Activated B cell treated with CpG ODN at 0.5 μM for 24 hours (primary cell): Measurements from ENCODE around the gene IHH. TPM values are rescaled to one million over a fixed set of nuclear protein-coding genes. Genes with fewer than 3 reads are reported as not detected.

Experiments
- ATAC-seq: fragments of 200-7000 bp; cut with Tn5 transposase; one replicate; pipeline ENCODE4 v1.10.0; 2021; ENCODE audit warnings: low read depth, mild to moderate bottlenecking, moderate library complexity
- CTCF ChIA-PET: fragments of 350-600 bp; sonication (Branson Sonifier 250); formaldehyde crosslinking; loops from one replicate; lab custom pipeline; 2021; ENCODE audit warnings: antibody characterized with exemption; lab: Charles Lee
- POLR2A ChIA-PET: fragments of 350-600 bp; sonication (Branson Sonifier 250); formaldehyde crosslinking; loops from one replicate; lab custom pipeline; 2021; ENCODE audit warnings: antibody characterized with exemption; lab: Charles Lee
- DNase-seq: peaks from one replicate; pipeline ENCODE4 v3.0.0; 2022
- H3K27ac Mint-ChIP-seq: one replicate; pipeline ENCODE4 v1.8.0; 2020; ENCODE audit warnings: mixed read lengths
- H3K27me3 Mint-ChIP-seq: one replicate; pipeline ENCODE4 v1.8.0; 2021; ENCODE audit warnings: mixed read lengths
- H3K36me3 Mint-ChIP-seq: one replicate; pipeline ENCODE4 v1.8.0; 2021; ENCODE audit warnings: low read depth, mixed read lengths
- H3K4me1 Mint-ChIP-seq: one replicate; pipeline ENCODE4 v1.8.0; 2021; ENCODE audit warnings: mixed read lengths
- H3K4me3 Mint-ChIP-seq: one replicate; pipeline ENCODE4 v1.8.0; 2020; ENCODE audit warnings: mild to moderate bottlenecking, mixed read lengths
- H3K9me3 Mint-ChIP-seq: one replicate; pipeline ENCODE4 v1.8.0; 2020; ENCODE audit warnings: mixed read lengths
- intact Hi-C: fragments of 100-400 bp; cut with micrococcal nuclease; formaldehyde crosslinking; loops from one replicate; pipeline ENCODE4 v1.15.1; 2024
- total RNA-seq: library from RNA; stranded (reverse); gene quantifications from 2 replicates; pipeline ENCODE4 v1.2.3, GENCODE V29; 2022
- TF ChIP-seq, protein P1 (sequence below): fragments of 200-600 bp; IDR thresholded peaks from one replicate; pipeline ENCODE4 v1.8.0; 2022; ENCODE audit warnings: antibody characterized with exemption, mild to moderate bottlenecking

IHH gene
- total RNA-seq, 1 donor from 2014 or later, result not detected

DNA sequence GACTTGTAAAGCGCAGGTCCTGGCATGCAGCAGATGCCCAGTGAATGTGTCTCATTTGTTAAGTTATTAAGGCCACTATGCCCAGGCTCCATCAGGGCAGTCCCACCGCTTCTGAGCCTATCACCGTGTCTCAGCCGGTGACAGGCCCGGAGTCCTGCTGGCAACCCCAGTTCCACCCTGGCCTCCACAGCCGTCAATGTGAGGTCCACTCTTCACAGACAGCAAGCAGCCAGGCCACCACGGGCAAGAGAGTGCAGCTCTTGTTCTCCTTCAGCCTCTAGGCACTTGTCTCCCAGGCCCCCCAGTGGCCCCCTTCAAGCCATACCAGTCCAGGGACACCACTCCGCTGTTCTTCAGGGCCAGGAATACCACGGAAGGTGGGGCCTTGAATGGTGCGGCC is 42.0 kb downstream of the IHH start:
- H3K4me1 Mint-ChIP-seq, result no peaks in the 10 kb centered on the region
- POLR2A ChIA-PET, result no interaction called here
- no peaks in the 10 kb centered on the region for H3K9me3 Mint-ChIP-seq
- no peak overlapping the region for H3K27ac Mint-ChIP-seq
- ATAC-seq (no peak), DNase-seq (no peak)
- H3K36me3 Mint-ChIP-seq, result no peaks in the 10 kb centered on the region
- intact Hi-C loops, result no loop called here
- TF ChIP-seq, protein P1, sequence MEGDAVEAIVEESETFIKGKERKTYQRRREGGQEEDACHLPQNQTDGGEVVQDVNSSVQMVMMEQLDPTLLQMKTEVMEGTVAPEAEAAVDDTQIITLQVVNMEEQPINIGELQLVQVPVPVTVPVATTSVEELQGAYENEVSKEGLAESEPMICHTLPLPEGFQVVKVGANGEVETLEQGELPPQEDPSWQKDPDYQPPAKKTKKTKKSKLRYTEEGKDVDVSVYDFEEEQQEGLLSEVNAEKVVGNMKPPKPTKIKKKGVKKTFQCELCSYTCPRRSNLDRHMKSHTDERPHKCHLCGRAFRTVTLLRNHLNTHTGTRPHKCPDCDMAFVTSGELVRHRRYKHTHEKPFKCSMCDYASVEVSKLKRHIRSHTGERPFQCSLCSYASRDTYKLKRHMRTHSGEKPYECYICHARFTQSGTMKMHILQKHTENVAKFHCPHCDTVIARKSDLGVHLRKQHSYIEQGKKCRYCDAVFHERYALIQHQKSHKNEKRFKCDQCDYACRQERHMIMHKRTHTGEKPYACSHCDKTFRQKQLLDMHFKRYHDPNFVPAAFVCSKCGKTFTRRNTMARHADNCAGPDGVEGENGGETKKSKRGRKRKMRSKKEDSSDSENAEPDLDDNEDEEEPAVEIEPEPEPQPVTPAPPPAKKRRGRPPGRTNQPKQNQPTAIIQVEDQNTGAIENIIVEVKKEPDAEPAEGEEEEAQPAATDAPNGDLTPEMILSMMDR, result no peak
- CTCF ChIA-PET, result no interaction called here
- H3K27me3 Mint-ChIP-seq, result peaks cover 23% of the 10 kb centered on the region
- H3K4me3 Mint-ChIP-seq, result no peak overlapping the region

DNA sequence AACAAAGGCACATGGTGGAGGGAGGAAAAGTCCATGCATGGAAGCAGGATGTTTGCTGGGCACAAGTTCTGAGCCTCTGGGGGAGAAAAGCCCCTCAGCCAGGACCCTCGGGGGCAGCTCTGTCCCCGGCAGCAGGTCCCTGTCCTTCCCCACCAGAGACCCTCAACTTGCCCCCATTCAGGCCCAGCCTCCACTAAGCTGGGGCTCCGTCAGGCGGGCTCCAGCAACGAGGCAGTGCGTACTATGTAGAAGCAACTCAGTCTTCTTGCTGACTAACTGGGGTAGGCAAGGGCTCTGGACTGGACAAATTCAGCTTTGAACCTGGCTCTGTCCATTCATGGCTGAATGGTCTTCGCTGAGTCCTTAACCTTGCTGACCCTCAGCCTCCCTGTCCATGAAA is 42.4 kb downstream of the IHH start:
- intact Hi-C loops, result no loop called here
- TF ChIP-seq, protein P1, result no peak
- POLR2A ChIA-PET, result no interaction called here
- Mint-ChIP-seq H3K36me3 (no peaks in the 10 kb centered on the region), H3K4me1 (no peaks in the 10 kb centered on the region), H3K27me3 (peaks cover 24% of the 10 kb centered on the region), H3K4me3 (no peak overlapping the region), H3K9me3 (no peaks in the 10 kb centered on the region), H3K27ac (no peak overlapping the region)
- no peak for DNase-seq
- CTCF ChIA-PET, result no interaction called here
- no peak for ATAC-seq

DNA sequence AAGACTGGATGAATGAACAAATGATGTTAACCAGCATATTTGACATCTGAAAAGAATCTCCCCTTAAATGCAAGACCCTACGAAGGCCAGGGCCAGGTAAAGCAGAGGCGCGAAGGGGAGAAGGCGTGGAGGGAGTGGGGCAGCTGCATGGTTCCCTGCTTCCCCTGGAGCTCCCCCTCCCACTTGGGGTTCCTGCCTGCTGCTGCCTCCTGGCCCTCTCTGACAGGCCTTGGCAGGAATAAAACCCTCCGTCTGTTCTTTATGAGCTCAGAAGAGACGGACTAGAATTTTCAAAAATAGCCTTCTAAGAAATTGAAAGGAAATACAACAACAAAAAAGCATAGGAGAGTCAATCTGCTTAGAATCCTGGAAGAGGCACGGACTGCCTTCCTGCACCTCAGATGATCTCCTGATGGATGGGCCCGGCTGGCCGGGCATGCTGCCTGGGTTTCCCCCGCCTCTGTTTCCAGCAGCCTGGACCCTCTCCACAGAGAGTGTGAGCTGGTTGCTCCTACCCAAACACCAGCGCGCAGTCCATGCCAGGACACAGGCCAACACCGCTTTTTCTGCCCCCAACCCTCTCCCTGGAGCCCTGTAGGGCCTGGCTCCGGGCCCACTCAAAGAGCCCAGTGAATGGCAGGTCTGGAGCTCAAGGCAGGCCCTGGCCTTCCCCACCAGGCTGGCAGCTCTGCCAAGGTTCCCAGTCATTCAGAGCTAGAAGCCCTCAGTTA is 43.4 kb downstream of the IHH start:
- H3K4me1 Mint-ChIP-seq, result no peaks in the 10 kb centered on the region
- no peak overlapping the region for H3K4me3 Mint-ChIP-seq
- H3K27ac Mint-ChIP-seq, result no peak overlapping the region
- H3K36me3 Mint-ChIP-seq, result no peaks in the 10 kb centered on the region
- TF ChIP-seq, protein P1, result no peak
- no peaks in the 10 kb centered on the region for H3K9me3 Mint-ChIP-seq
- H3K27me3 Mint-ChIP-seq, result peaks cover 19% of the 10 kb centered on the region
- intact Hi-C loops, result no loop called here
- DNase-seq (no peak), ATAC-seq (no peak)
- ChIA-PET CTCF (no interaction called here), POLR2A (no interaction called here)

DNA sequence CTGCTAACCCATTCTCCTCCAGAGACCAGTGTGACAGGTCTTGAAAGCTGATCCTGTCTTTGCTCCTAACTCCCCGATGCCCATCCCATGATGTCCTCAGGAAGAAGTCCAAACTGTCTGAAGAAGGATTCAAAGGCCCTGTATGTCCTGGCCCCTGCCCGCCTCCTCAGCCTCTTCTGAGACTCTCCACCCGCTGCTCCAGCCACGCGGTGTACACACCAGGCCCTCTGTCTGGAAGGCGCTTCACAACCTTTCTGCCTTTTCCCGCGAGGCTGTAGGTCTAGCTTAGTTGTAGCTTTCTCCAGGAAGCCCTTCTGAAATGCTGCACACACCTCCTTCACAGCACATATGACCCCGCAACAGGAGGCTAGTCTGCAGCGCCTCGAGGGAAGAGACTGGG is 44.0 kb downstream of the IHH start:
- no peak overlapping the region for H3K4me3 Mint-ChIP-seq
- POLR2A ChIA-PET, result no interaction called here
- H3K27me3 Mint-ChIP-seq, result peaks cover 21% of the 10 kb centered on the region
- H3K27ac Mint-ChIP-seq, result no peak overlapping the region
- TF ChIP-seq, protein P1, result no peak
- CTCF ChIA-PET, result no interaction called here
- ATAC-seq, result no peak
- no peaks in the 10 kb centered on the region for H3K36me3 Mint-ChIP-seq
- intact Hi-C loops, result no loop called here
- DNase-seq, result no peak
- H3K4me1 Mint-ChIP-seq, result no peaks in the 10 kb centered on the region
- no peaks in the 10 kb centered on the region for H3K9me3 Mint-ChIP-seq

DNA sequence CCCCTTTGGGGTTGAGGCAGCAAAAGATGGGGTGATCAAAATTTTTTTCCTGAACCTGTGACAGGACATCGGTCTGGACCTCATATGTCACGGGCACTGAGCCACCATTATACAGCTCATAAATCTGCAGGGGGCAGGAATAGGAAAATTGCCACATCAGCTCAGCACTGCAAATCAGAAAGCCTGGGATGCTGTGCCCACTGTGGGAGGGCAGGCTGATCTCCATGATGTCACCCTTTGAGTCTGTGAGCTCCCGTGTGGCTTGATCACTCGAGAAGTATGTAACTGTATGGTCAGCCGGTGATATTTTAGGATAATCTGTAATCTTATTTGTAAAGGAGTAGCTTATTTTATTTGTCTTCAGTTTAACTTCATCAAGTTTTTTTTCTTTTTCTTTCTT is 49.8 kb downstream of the IHH start:
- H3K27ac Mint-ChIP-seq, result no peak overlapping the region
- intact Hi-C loops, result no loop called here
- no peaks in the 10 kb centered on the region for H3K36me3 Mint-ChIP-seq

More for the DNA sequence above, 49.8 kb downstream of the IHH start:
- Mint-ChIP-seq H3K27me3 (peaks cover 28% of the 10 kb centered on the region), H3K4me1 (no peaks in the 10 kb centered on the region), H3K4me3 (no peak overlapping the region), H3K9me3 (no peaks in the 10 kb centered on the region)
- TF ChIP-seq, protein P1, result no peak
- DNase-seq, result no peak
- CTCF ChIA-PET, result interaction anchor here (1.1 kb wide), 1 partner anchor 242 kb away, joined by 3 read pairs; no protein-coding TSS in a partner anchor
- POLR2A ChIA-PET, result no interaction called here
- no peak for ATAC-seq
